WERI-Rb-1 (cell line): ENCODE measurements around the gene ANKRD44.
A peak's percentile ranks its signal among the peaks of the same experiment; 100 is the strongest.

Experiments
- DNase-seq: peaks from one replicate; pipeline ENCODE4 v3.0.0-alpha.2; 2020
- H3K27ac ChIP-seq: fragments of 250-450 bp; sonication (Bioruptor Pico); 2 replicates; pipeline ENCODE4 v1.5.1; 2020; ENCODE audit warnings: mild to moderate bottlenecking, moderate library complexity
- H3K27me3 ChIP-seq: fragments of 250-450 bp; sonication (Bioruptor Pico); 2 replicates; pipeline ENCODE4 v1.5.1; 2021; ENCODE audit warnings: mild to moderate bottlenecking, low read depth, moderate library complexity; ENCODE audit not compliant: insufficient read depth, severe bottlenecking
- H3K36me3 ChIP-seq: fragments of 250-450 bp; sonication (Bioruptor Pico); 2 replicates; pipeline ENCODE4 v1.5.1; 2020; ENCODE audit warnings: mild to moderate bottlenecking, moderate library complexity
- H3K4me3 ChIP-seq: 2 replicates; pipeline ENCODE4 v1.5.1; 2011; ENCODE audit warnings: low read depth, mild to moderate bottlenecking, control low read depth, low read length
- H3K9me3 ChIP-seq: fragments of 250-450 bp; sonication (Bioruptor Pico); 2 replicates; pipeline ENCODE4 v1.5.1; 2021; ENCODE audit warnings: mild to moderate bottlenecking, moderate library complexity; ENCODE audit not compliant: severe bottlenecking
- TF ChIP-seq, protein P1 (sequence below): IDR thresholded peaks from 2 replicates; pipeline ENCODE4 v1.5.1; 2011; ENCODE audit warnings: low read depth, mild to moderate bottlenecking, control low read depth, inconsistent platforms, low read length

ANKRD44 gene

DNA sequence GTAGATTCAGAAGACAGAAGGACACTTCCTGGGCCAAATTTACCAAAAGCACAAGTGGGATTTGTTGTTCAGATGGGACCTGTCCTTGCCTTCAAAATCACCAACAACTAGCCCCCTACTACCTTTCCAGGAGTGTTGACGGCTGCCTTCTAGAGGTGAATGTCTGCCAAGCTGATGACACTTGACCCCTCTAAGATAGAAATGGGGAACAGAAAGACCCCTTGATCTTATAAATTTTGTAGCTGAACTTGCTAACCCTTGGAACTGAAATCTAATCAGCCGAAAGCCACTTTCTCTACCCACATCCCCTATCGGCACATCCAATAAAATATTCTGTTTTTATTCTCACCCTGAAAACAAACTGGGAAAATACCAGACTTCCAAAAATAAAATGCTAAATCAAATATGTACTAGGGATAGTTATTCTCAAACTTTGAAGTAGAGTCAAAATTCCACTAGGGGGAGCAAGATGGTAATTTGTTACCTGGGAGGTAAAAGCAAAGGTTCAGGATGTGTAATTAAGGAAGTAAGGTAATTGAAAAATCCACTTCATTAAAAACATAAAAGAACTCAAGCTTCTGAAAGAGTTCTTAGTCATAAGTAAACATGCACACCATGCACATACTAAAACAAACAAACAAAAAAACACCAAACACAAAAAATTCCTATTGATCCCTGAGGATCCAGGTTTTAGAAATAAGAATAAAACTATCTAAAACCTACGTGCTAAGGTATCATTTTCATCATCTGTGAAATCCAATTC lies 119.2 kb downstream of the ANKRD44 start:
- Histone ChIP-seq H3K4me3 (no peak overlapping the region), H3K27ac (no peak overlapping the region), H3K9me3 (no peaks in the 10 kb centered on the region), H3K27me3 (no peaks in the 10 kb centered on the region), H3K36me3 (no peaks in the 10 kb centered on the region)
- DNase-seq: no peak
- TF ChIP-seq, protein P1, sequence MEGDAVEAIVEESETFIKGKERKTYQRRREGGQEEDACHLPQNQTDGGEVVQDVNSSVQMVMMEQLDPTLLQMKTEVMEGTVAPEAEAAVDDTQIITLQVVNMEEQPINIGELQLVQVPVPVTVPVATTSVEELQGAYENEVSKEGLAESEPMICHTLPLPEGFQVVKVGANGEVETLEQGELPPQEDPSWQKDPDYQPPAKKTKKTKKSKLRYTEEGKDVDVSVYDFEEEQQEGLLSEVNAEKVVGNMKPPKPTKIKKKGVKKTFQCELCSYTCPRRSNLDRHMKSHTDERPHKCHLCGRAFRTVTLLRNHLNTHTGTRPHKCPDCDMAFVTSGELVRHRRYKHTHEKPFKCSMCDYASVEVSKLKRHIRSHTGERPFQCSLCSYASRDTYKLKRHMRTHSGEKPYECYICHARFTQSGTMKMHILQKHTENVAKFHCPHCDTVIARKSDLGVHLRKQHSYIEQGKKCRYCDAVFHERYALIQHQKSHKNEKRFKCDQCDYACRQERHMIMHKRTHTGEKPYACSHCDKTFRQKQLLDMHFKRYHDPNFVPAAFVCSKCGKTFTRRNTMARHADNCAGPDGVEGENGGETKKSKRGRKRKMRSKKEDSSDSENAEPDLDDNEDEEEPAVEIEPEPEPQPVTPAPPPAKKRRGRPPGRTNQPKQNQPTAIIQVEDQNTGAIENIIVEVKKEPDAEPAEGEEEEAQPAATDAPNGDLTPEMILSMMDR: 0 out of 2 replicates have a peak, but pooled peaks have one; percentile 10

DNA sequence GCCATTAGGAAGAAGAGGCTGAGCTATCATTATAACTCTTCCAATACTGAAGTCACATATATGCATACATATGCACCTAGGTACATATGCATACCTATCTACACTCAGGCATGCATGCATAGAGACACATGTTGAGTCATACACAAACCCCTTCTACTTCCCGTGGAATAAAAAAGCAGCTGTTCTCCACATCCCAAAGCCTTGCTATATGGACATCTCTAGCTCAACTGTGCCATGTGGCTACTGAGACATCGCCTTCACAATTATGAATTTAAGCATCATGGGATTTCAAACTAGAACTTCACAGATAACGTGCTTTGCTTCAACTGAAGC lies 120.5 kb downstream of the ANKRD44 start:
- TF ChIP-seq, protein P1: no peak
- DNase-seq: no peak

DNA sequence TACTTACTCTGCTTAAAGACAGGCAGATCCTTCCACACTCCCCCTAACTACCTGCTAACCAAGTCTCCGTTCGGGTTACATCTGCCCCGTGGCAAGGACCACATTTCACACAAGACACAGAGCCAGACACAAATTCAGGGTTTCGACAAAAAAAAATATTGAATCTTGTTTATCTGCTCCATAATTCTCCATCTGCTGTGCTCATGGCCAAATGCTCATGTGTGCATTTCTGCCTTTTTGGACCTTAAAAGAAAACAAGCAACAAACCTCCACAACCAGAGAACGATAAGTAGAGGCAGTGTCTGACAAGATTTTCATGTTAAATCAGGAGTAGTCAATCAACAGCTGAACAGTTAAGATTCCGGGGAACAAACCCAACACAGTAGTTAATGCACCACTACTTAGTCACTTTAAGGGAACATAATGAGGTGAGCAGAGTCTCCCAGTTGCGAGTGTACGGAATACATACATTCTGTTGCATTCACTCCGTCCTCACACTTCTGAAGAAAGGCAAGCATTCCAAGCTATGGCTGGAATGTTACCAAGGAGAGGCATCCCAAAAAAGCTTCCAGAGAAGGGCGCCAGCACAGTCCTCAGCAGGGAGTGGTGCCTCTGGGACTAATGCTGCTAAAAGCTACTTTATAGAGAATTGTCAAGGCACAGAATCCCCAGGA lies 121.0 kb downstream of the ANKRD44 start:
- Histone ChIP-seq H3K36me3 (no peaks in the 10 kb centered on the region), H3K4me3 (no peak overlapping the region), H3K27ac (no peak overlapping the region), H3K27me3 (no peaks in the 10 kb centered on the region), H3K9me3 (no peaks in the 10 kb centered on the region)
- no peak for DNase-seq
- TF ChIP-seq, protein P1: no peak

More for the DNA sequence above, 120.5 kb downstream of the ANKRD44 start:
- H3K27me3 ChIP-seq: no peaks in the 10 kb centered on the region
- no peaks in the 10 kb centered on the region for H3K36me3 ChIP-seq
- H3K27ac ChIP-seq: no peak overlapping the region
- no peaks in the 10 kb centered on the region for H3K9me3 ChIP-seq
- no peak overlapping the region for H3K4me3 ChIP-seq

DNA sequence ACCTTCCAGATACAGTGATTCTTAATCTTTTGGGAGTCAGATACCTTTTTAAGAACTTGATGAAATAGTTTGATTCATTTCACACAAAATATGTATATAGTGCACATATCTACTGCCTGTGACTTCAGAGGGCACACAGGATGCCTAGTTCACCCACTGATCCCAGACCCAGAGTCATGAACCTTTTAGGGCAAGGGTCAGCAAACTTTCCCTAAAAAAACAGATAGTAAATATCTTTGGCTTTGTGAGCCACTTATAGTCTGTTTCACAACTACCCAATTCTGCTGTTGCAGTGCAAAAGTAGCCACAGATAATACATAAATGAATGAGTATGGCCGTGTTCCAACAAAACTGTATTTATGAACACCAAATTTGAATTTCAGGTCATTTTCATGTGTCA lies 124.9 kb downstream of the ANKRD44 start:
- no peaks in the 10 kb centered on the region for H3K9me3 ChIP-seq
- no peak overlapping the region for H3K27ac ChIP-seq
- no peak overlapping the region for H3K4me3 ChIP-seq
- TF ChIP-seq, protein P1: no peak
- no peaks in the 10 kb centered on the region for H3K27me3 ChIP-seq
- no peaks in the 10 kb centered on the region for H3K36me3 ChIP-seq
- DNase-seq: no peak

DNA sequence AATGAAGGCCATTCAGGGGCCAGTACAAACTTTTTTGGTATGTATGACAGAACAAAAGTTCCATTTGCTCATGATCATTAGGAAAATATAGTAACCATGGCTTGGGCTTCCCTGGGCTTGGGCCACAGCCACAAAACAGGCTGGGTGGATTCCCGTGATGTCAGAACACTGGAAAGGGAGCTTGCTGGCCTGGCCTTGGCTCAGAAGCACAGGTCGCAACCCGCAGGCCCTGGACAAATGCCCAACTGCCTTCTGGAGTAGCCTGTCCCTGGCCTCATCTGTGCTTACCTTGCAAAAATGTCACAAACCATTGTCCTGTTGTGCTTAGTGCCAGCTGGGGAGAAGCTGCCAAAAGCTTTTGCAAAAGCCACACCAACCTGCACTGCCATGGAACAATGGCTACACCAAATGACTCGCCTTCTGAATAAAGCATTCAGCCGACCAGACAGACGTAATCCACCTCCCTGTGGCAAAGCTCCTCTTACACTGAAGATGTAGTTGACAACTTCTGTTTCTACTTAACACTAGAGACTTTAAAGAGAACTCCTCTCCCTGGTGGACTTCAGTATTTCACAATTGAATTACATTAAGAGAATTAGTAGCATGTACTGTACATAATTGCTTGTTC lies 125.5 kb downstream of the ANKRD44 start:
- Histone ChIP-seq H3K27ac (no peak overlapping the region), H3K36me3 (no peaks in the 10 kb centered on the region), H3K9me3 (no peaks in the 10 kb centered on the region), H3K4me3 (no peak overlapping the region), H3K27me3 (no peaks in the 10 kb centered on the region)
- no peak for DNase-seq
- TF ChIP-seq, protein P1: no peak
